Fibroblast of lung (primary cell): ENCODE data around the gene IFT52.

Source experiments
- EZH2 ChIP-seq: IDR thresholded peaks from 2 replicates; pipeline ENCODE4 v1.5.1; 2012; ENCODE audit warnings: low read length, control low read depth, mild to moderate bottlenecking; ENCODE audit errors: missing control alignments
- TF ChIP-seq, protein P1 (sequence below), 2 donors: IDR thresholded peaks in 1 of 2; conservative IDR thresholded peaks in 1 of 2; 1 replicate in 1 of 2; 2 replicates in 1 of 2; pipeline ENCODE4 v1.5.1; 2011 to 2012; ENCODE audit warnings: low read length in 2 of 2, control low read depth in 1 of 2, inconsistent platforms in 1 of 2, low read depth in 1 of 2, mild to moderate bottlenecking in 1 of 2

DNA sequence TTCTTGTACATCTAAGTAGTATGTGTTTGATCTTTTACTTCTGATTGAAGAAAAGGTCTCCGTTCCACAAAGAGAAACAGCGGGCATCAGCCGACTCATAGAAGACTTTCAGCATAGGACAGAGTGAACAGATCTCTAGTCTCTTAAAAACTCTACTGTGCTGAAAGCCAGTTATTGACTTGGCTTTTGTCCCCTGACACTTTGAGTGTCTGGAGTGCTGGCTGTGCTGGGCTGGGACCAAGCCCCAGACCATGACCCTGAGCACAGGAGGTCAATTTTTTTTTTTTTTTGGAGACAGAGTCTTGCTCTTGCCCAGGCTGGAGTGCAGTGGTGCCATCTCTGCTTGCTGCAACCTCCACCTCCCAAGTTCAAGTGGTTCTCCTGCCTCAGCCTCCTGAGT, 104.0 kb downstream of the IFT52 start:
- no peak for TF ChIP-seq EZH2
- TF ChIP-seq, protein P1, sequence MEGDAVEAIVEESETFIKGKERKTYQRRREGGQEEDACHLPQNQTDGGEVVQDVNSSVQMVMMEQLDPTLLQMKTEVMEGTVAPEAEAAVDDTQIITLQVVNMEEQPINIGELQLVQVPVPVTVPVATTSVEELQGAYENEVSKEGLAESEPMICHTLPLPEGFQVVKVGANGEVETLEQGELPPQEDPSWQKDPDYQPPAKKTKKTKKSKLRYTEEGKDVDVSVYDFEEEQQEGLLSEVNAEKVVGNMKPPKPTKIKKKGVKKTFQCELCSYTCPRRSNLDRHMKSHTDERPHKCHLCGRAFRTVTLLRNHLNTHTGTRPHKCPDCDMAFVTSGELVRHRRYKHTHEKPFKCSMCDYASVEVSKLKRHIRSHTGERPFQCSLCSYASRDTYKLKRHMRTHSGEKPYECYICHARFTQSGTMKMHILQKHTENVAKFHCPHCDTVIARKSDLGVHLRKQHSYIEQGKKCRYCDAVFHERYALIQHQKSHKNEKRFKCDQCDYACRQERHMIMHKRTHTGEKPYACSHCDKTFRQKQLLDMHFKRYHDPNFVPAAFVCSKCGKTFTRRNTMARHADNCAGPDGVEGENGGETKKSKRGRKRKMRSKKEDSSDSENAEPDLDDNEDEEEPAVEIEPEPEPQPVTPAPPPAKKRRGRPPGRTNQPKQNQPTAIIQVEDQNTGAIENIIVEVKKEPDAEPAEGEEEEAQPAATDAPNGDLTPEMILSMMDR (conservative IDR thresholded peaks at IDR 0.05 in 1 of 2, IDR thresholded peaks at IDR 0.05 in 1 of 2; ENCODE audit: low read depth in 1 of 2, low read length in 2 of 2) = no peak
